ENCODE data around the gene SMYD2.
A peak's percentile ranks its signal among the peaks of the same experiment; 100 is the strongest.

Gene SMYD2

DNA sequence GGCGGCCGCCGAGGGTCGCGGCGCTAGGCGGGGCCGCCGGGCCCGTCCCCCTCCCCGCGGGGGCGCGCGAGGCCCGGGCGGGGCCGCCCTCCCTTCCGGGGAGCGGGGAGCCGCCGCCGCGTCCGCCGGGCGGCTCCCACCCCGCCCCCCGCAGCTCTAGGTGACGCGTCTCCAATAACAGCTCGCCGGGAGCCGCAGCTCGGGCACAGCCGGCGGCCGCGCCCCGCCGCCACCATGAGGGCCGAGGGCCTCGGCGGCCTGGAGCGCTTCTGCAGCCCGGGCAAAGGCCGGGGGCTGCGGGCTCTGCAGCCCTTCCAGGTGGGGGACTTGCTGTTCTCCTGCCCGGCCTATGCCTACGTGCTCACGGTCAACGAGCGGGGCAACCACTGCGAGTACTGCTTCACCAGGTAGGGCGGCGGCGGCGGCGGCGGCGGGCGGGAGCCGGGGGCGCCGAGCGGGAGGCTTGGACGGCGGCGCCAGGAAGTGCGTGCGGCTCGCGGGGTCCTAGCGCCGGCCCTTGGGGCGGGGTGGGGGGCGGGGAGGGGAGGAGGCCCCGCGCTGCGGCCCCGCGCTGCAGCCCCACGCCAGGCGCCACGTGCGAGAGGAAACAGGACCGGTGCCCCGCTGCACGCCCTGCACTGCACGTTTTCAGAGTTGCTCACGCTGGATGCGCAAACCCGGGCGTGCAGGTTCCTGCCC, at the start of gene SMYD2:
Gene SMYD2 (plus strand): TSS at position 139 of the 699 bp plus-strand sequence. CDS start 96 bp downstream, at position 235.
- peak; percentile 74 for DNase-seq (ENCODE audit: low spot score)

- DNase-seq (ENCODE audit: low spot score), result no peak
Measured at GRCh38 chr1:214233856-214234634, 46.9 kb upstream of the SMYD2 start.

DNA sequence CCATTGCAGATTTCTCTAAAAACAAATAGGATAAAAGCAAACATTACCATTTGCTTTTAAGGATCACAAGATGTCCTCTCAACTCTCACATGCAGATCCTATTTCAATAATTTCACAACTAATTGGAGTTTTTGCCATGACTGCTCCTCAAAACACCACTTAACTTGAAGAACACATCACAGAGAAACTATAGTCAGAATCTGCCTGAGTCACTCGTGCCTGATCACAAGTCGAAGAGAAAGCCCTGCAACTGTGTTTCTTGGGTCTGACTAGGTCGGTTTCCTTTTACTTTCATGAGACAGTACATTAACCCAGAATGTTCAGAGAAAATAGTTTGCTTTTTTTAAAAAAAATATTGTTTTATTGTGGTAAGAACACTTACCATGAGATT, 46.3 kb upstream of the SMYD2 start:
- no peak for DNase-seq (ENCODE audit: low spot score)

GRCh38 chr1:214236477-214236876, 44.5 kb upstream of the SMYD2 start:
- no peak for DNase-seq (ENCODE audit: low spot score)

DNA sequence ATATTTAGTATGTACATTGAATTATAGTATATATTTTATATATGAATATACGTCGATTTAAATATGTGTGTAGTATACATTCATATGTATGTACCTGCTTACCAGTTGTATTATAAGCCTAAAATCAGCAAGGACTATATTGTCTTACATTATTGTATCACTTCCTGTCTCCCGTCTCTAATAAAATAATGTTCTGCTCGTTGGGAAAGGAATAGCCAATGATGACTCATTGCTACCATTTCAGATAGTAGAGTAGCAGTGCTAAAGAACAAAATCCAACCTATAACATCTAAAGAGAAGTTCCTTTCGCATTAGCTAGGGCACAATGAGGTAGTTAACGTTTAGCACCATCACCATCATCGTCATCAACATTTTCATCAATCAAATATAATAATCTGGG, 39.9 kb upstream of the SMYD2 start:
- no peak for DNase-seq (ENCODE audit: low spot score)

DNA sequence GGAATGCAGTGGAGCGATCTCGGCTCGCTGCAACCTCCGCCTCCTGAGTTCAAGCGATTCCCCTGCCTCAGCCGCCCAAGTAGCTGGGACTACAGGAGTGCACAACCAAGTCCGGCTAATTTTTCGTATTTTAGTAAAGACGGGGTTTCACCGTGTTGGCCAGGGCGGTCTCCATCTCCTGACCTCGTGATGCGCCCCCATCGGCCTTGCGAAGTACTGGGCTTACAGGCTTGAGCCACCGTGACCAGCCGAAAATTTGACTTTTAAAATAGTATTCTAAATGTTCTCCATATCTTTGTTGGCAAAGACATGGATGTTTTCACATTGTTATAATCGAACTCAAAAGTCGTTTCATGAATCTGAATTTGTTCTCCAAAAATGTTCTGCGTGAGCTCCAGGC, 36.7 kb upstream of the SMYD2 start:
- no peak for DNase-seq (ENCODE audit: low spot score)

DNA sequence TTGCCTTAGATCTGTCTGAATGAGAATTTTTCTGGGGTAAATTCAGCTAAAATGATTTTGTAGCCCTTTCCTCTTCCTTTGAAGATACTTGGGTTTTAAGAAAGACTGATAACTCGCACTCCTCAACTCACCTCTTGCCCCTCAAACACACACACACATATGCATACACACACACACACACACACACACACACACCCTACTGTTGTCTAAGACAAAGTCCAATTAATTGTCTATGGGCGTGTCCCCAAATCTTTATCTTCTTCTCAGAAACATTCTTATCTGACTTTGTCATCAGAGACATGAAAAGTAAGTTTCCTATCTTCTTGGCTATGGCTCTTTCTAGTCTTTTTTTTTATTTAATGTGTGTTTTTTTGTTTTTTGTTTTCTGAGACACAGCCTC, 36.1 kb upstream of the SMYD2 start:
- DNase-seq (ENCODE audit: low spot score), result no peak

DNA sequence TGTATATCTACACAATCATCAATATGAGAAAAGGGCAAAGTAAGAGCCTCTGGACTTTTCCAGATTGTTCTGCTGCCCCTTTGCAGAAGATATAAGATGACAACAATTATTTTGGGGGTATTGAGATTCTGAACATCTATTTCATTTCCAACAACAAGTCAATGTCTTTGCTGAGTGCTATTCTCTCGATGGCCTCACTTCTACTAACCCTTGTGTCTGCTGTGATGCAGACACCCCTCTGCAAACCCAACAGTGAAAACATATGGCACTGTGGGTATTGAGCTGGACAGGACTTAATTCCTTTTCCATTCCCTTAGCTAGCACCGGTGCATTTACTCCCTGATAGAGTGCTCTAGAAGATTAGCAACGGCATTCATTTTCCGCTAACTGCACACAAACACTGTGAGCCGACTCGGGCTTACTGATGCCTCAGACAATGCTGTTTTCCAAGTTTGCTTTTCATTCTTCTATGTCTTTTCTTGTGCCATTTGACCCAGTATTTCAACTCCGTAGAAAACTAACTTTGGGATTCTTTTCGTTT, 33.4 kb upstream of the SMYD2 start:
- no peak for DNase-seq (ENCODE audit: low spot score)

GRCh38 chr1:214248311-214249085, 32.5 kb upstream of the SMYD2 start:
- no peak for DNase-seq (ENCODE audit: low spot score)

GRCh38 chr1:214249651-214250050, 31.3 kb upstream of the SMYD2 start:
- no peak for DNase-seq (ENCODE audit: low spot score)

GRCh38 chr1:214251354-214251753, 29.6 kb upstream of the SMYD2 start:
- no peak for DNase-seq (ENCODE audit: low spot score)

DNA sequence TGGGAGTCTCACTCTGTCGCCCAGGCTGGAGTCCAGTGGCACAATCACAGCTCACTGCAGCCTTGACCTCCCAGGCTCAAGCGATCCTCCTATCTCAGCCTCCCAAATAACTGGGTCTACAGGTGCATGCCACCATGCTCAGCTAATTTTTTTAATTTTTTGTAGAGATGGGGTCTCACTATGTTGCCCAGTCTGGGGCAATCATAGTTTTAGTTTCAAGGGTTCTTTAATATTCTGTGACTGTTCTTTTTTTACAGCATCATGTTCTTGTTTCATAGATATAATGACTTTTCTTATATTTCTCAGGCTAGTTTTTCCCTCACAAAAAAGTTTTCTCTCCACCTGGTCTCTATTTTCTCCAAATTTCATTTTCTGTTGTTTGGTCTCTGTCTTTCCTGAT, 25.4 kb upstream of the SMYD2 start:
- DNase-seq (ENCODE audit: low spot score), result no peak

GRCh38 chr1:214259353-214259977, 21.5 kb upstream of the SMYD2 start:
- no peak for DNase-seq (ENCODE audit: low spot score)

- DNase-seq (ENCODE audit: low spot score), result no peak
Measured at GRCh38 chr1:214260561-214261205, 20.3 kb upstream of the SMYD2 start.

- peak; percentile 80 for DNase-seq (ENCODE audit: low spot score)
Measured at GRCh38 chr1:214261206-214262123, 19.5 kb upstream of the SMYD2 start.

DNA sequence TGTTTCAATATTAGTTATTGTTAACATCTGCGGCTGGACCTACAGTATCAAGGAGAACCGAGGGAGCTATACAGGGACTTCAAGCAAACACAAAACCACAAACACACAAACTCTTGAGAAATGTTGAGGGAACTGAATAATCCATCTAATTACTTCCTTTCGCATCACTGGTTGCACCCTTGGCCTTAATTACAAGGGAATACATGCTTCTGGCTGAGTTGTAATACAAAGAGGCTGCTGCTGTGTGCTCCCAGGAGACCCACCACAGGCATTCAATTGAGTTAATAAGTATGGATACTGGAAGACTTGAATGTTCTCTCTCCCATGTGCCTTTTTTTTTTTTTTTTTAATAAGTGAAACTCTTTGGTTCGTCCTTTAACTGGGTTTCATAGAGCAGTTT, 16.8 kb upstream of the SMYD2 start:
- DNase-seq (ENCODE audit: low spot score), result no peak

DNA sequence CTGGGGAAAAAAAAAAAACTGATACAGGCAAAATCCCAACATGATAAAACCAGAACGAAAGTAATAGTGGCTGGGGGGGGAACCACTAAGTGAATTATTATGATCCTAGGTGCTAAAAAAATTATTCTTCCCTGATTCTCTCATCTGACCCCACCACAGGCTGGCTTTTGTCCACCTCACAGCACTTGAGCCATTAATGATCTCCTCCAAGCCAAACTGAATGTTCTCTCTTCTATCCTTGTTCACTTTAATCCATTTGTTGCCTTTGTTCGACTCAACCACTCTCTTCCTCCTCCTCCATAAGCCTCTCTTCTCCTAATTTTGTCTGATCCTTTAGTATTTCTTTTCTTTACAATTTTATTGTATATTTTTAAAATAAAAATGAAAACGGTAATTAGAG, 16.0 kb upstream of the SMYD2 start:
- DNase-seq (ENCODE audit: low spot score), result no peak

DNA sequence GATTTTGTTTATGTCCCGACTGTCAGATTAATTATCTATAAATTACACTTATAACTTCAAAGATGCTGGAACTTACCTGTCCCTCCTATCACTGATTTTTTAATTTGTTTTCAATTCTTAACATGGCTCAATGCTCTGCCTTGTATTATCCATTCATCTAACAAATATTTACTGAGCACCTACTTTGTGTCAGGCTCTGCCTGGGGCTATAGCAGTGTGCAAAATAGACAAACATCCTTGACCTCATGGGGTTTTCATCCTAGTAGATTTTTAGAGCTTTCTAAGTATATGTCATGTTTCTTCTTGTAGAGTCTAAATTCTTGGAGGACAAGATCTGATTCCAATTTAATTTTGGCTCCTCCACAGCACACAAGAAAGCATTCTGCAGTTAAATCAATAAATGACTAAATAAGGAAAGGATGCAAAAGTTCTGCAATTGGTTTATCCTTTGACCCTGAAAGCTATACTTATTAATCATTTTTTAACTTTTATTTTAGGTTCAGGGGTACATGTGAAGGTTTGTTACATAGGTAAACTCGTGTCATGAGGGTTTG, 10.8 kb upstream of the SMYD2 start:
- no peak for DNase-seq (ENCODE audit: low spot score)

GRCh38 chr1:214271174-214271858, 9.6 kb upstream of the SMYD2 start:
- DNase-seq (ENCODE audit: low spot score), result peak; percentile 14

Measured in NAMALWA (cell line).